ENCODE data around the gene TMEM86A. TPM values are rescaled to one million over a fixed set of nuclear protein-coding genes. Genes with fewer than 3 reads are reported as not detected.

Gene TMEM86A
- total and polyA plus RNA-seq, 2 of the 13 experiments (the other 11 are each of a cell fraction or from before 2014, with no cell fraction given), result 0.03 to 0.07 TPM

DNA sequence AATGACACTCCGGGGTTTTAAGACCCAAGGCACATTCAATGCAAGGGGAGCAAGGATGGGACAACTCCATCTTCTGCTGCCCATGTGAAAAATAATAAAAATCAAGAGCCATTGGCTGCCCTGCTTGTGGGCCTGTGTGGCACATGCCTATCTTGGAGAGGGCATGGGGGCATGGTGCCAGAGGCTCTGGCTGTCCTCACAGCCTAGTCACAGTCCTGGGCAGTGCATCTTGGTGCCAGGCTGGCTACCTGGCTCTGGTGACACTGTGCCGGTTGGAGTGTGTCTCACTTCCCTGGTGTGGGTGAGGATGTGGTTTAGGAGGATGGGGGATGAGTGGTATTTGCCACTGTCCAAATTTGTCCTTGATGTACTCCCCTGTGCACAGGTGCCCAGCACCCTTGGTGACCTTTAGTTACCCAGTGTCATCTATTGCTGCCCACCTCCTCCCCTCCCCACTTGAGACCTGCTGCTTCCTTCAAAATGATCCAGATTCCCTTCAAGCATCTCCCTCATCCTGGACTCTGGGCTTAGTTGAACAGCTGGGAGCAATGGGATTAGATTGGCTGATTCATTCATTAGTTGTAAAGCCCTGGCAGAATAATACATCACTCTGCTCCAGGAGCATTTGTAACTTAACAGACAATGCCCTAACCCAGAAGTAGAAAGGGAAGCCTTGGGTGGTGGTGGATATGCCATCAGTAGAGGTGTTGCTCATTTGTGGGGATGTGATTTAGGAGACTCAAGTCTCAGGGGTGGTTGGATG is 4.6 kb downstream of the TMEM86A start:
- in situ Hi-C loops (cut with HindIII; ENCODE audit: extremely low pct_ligation_motif_present, low pct_unique_long_range_greater_than_20kb), result no loop called here
- CTCF ChIA-PET (ENCODE audit: low intra/inter-chr PET ratio, low total read pairs), result no interaction called here
- BruUV-seq (replicated peaks), result no TSS peak

More for the DNA sequence above, 4.6 kb downstream of the TMEM86A start:
- Histone ChIP-seq H3K9me3 (ENCODE audit: low read length) (no peaks in the 10 kb centered on the region), H3K9ac (ENCODE audit: insufficient read depth, low read depth, low read length) (no peak overlapping the region), H3K4me2 (ENCODE audit: low read depth, low read length) (no peak overlapping the region), H4K20me1 (ENCODE audit: insufficient read depth, low read length) (no peaks in the 10 kb centered on the region), H3K79me2 (ENCODE audit: insufficient read depth, low read length) (no peaks in the 10 kb centered on the region), H3K4me1 (ENCODE audit: insufficient read depth, low read length) (peaks cover 12% of the 10 kb centered on the region), H3K27ac (ENCODE audit: extremely low read length, insufficient read depth, low read length) (no peak overlapping the region), H2AFZ (ENCODE audit: low read length) (no peak overlapping the region), H3K4me3 (replicated peaks in 1 of 3; ENCODE audit: insufficient read depth in 1 of 3, low read depth in 2 of 3, low read length in 3 of 3) (no peak overlapping the region), H3K27me3 (ENCODE audit: control insufficient read depth in 1 of 2, insufficient read depth in 2 of 2, low read length in 2 of 2) (peaks cover 1 to 68% of the 10 kb centered on the region in 2 experiments; a peak in 4 of 5 replicates), H3K36me3 (replicated peaks in 1 of 2; ENCODE audit: control insufficient read depth in 1 of 2, insufficient read depth in 2 of 2, low read length in 2 of 2) (no peaks in the 10 kb centered on the region)
- no peak for TF ChIP-seq ZFP62 (CRISPR knock-in tag; IDR thresholded peaks at IDR 0.05)
- TF ChIP-seq, protein P1, sequence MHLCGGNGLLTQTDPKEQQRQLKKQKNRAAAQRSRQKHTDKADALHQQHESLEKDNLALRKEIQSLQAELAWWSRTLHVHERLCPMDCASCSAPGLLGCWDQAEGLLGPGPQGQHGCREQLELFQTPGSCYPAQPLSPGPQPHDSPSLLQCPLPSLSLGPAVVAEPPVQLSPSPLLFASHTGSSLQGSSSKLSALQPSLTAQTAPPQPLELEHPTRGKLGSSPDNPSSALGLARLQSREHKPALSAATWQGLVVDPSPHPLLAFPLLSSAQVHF (CRISPR knock-in tag; IDR thresholded peaks at IDR 0.05), result no peak
- TF ChIP-seq SALL2 (CRISPR knock-in tag; IDR thresholded peaks at IDR 0.05), result no peak
- no peak for TF ChIP-seq ZNF674 (CRISPR knock-in tag; IDR thresholded peaks at IDR 0.05; ENCODE audit: low read depth)
- TF ChIP-seq, protein P2, sequence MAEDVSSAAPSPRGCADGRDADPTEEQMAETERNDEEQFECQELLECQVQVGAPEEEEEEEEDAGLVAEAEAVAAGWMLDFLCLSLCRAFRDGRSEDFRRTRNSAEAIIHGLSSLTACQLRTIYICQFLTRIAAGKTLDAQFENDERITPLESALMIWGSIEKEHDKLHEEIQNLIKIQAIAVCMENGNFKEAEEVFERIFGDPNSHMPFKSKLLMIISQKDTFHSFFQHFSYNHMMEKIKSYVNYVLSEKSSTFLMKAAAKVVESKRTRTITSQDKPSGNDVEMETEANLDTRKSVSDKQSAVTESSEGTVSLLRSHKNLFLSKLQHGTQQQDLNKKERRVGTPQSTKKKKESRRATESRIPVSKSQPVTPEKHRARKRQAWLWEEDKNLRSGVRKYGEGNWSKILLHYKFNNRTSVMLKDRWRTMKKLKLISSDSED (CRISPR knock-in tag; IDR thresholded peaks at IDR 0.05), result no peak
- no peak for TF ChIP-seq NKX3-1 (CRISPR knock-in tag; IDR thresholded peaks at IDR 0.05)
- TF ChIP-seq, protein P3, sequence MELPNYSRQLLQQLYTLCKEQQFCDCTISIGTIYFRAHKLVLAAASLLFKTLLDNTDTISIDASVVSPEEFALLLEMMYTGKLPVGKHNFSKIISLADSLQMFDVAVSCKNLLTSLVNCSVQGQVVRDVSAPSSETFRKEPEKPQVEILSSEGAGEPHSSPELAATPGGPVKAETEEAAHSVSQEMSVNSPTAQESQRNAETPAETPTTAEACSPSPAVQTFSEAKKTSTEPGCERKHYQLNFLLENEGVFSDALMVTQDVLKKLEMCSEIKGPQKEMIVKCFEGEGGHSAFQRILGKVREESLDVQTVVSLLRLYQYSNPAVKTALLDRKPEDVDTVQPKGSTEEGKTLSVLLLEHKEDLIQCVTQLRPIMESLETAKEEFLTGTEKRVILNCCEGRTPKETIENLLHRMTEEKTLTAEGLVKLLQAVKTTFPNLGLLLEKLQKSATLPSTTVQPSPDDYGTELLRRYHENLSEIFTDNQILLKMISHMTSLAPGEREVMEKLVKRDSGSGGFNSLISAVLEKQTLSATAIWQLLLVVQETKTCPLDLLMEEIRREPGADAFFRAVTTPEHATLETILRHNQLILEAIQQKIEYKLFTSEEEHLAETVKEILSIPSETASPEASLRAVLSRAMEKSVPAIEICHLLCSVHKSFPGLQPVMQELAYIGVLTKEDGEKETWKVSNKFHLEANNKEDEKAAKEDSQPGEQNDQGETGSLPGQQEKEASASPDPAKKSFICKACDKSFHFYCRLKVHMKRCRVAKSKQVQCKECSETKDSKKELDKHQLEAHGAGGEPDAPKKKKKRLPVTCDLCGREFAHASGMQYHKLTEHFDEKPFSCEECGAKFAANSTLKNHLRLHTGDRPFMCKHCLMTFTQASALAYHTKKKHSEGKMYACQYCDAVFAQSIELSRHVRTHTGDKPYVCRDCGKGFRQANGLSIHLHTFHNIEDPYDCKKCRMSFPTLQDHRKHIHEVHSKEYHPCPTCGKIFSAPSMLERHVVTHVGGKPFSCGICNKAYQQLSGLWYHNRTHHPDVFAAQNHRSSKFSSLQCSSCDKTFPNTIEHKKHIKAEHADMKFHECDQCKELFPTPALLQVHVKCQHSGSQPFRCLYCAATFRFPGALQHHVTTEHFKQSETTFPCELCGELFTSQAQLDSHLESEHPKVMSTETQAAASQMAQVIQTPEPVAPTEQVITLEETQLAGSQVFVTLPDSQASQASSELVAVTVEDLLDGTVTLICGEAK (IDR thresholded peaks at IDR 0.05), result no peak
- TF ChIP-seq, protein P3 (CRISPR knock-in tag; IDR thresholded peaks at IDR 0.05), result no peak
- no peak for TF ChIP-seq SP4 (CRISPR knock-in tag; IDR thresholded peaks at IDR 0.05)
- no peak for TF ChIP-seq EHMT2 (IDR thresholded peaks at IDR 0.05; ENCODE audit: borderline replicate concordance, low read depth, low read length)
- TF ChIP-seq ZNF30 (CRISPR knock-in tag; IDR thresholded peaks at IDR 0.05), result no peak
- TF ChIP-seq HNRNPLL (IDR thresholded peaks at IDR 0.05; ENCODE audit: low read depth, low read length, poor library complexity, severe bottlenecking), result no peak
- ATAC-seq, result no peak
- 0% methylated on average over 1 of the region's 2 CpGs for WGBS (ENCODE audit: low lambda C conversion rate)
- POLR2A ChIA-PET, result no interaction called here
- DNase-seq (ENCODE audit: low spot score), result no peak
- intact Hi-C loops (cut with micrococcal nuclease; ENCODE audit: unreplicated experiment), result no loop called here
- FAIRE-seq, result no peak
